Stimulated activated CD8-positive, alpha-beta memory T cell treated with anti-CD3 and anti-CD28 coated beads, Interleukin-12 subunit alpha, Interleukin-12 subunit beta, amount 100 ng/mL, for 24 hours (primary cell): ENCODE results near the gene UBA6.
"Not testable (repeated sequence)": the region's sequence is repeated elsewhere in the genome, so short reads cannot be mapped to it uniquely, and the experiment has no call there.

Experiments
- DNase-seq: peaks from one replicate; pipeline ENCODE4 v3.0.0-alpha.2; 2020; ENCODE audit errors: extremely low read depth

Gene UBA6

GRCh38 chr4:67660418-67660817 lies 40.5 kb downstream of the UBA6 start:
- no peak for DNase-seq

DNA sequence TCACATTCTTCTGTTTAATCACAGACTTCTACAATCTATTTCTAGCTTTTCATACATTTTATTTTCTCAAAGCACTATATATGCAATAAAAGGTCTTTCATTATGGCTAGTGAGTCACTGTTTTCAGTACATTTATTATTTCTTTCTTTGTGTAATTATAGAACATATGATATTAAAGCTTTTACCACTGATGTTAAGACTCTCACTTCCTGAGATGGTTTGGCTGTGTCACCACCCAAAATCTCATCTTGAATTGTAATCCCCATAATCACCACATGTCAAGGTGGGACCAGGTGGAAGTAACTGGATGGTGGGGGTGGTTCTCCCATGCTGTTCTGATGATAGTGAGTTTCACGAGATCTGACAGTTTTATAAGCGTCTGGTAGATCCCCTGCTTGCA lies 41.9 kb downstream of the UBA6 start:
- DNase-seq, result no peak

DNA sequence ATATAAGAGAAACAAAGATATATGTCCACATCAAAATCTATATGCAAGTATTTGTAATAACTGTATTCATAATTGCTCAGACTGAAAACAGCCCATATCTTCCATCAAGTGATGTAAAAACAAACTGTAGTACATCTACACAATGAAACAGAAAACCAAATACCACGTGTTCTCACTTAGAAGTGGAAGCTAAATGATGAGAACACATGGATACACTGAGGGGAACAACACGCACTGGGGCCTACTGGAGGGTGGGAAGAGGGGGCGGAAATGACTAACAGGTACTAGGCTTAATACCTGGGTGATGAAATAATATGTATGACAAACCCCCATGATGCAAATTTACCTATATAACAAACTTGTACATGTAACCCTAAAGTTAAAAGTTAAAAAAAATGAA lies 42.7 kb downstream of the UBA6 start:
- no peak for DNase-seq

DNA sequence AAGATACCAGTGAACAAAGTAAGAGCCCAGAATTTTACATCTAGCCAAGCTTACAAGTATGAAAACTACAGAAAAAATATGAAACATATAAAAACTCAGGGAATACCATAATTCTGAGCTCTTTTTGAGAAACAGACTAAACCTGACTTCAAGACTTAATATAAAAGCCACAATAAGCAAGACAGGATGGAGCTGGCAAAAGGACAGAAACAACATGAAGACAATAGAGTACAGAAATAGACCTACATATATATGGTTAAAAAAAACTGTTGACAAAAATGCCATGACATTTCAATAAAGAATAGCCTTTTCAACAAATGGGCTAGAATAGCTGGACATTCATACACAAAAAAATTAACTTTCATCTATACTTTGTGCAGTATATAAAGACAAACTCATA lies 49.4 kb downstream of the UBA6 start:
- DNase-seq, result no peak

DNA sequence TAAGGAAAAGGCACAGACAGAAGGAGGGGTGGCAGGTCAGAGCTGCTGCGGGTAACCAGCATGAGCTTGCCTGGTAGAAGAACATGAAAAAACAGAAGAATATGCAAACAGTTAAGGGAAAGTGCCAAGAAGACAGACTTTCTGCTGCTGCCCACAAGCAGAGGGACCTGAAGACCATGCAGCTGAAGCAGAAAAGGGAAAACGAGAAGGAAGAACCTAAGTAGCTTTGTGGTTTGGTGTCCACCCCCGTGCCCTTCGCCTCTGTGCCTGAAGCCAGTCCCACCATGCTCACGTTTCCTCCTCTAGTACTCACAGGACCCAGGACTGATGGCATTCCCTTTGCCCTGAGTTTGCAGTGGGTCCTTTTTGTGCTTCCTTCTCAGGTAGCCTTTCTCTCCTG lies 62.8 kb downstream of the UBA6 start:
- DNase-seq, result no peak

- DNase-seq, result not testable (repeated sequence)
These were observed 64.0 kb downstream of the UBA6 start for GRCh38 chr4:67636978-67637377.

DNA sequence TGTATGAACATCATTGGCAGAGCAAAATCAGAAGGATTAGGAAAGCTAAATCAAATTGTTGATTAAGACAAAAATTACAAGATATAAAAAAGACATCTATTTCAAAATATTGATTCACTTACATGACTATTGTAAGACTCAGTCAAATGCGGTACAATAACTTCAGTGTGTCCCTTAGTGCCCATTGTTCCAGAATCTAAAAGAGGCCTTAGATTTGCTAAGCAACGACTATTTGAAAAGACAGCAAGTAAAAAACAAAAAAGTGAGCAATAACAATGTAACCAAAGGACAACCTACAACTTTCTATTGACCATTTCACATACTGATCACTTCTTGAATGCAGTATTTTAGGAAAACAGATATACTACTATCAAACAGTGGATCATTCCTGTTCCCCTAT lies 65.6 kb downstream of the UBA6 start:
- no peak for DNase-seq

GRCh38 chr4:67634741-67635140 lies 66.2 kb downstream of the UBA6 start:
- no peak for DNase-seq

- no peak for DNase-seq
These were observed 68.5 kb downstream of the UBA6 start for GRCh38 chr4:67632492-67632891.

GRCh38 chr4:67624939-67625338 lies 76.0 kb downstream of the UBA6 start:
- no peak for DNase-seq

GRCh38 chr4:67616478-67616877 lies 84.5 kb downstream of the UBA6 start:
- no peak for DNase-seq

GRCh38 chr4:67615119-67615518 lies 85.8 kb downstream of the UBA6 start:
- DNase-seq, result no peak

- DNase-seq, result no peak
These were observed 86.8 kb downstream of the UBA6 start for GRCh38 chr4:67614186-67614585.

DNA sequence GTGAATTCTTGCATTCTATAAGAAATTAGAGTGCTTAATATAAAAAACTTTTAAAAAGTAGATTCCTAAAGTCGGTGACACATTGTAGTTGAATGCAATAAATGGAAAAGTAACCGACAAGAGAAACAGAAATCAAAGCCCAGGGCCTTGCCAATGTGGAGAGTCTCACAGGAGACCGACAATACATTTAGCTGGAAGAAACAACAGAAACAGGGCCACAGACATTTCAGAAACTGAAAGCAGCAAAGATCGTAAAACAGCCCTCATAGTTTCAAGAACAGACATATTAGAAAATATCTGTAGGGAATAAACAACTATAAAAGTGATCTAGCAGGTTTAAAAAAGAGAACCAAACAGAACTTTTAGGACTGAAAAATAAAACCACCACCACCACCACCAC lies 92.9 kb downstream of the UBA6 start:
- DNase-seq, result no peak

- DNase-seq, result no peak
These were observed 96.2 kb downstream of the UBA6 start for GRCh38 chr4:67604749-67605148.

DNA sequence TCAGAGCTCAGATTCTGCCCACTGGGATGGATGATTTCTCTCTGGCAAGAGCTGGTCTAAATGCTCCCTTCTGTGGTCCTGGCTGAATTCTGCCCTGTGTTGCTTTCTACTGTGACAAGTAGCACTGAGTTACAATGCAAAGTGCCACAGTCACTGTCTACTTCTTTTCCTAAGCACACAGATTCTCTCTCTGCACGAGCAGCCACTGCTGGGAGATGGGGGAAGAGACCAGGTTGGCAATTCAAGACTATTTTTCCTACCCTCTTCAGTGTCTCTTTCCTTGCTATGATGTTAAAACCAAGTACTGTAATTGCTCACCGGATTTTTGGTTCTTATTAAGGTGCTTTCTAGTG lies 97.0 kb downstream of the UBA6 start:
- DNase-seq, result no peak

GRCh38 chr4:67603310-67604028 lies 97.5 kb downstream of the UBA6 start:
- DNase-seq, result no peak

DNA sequence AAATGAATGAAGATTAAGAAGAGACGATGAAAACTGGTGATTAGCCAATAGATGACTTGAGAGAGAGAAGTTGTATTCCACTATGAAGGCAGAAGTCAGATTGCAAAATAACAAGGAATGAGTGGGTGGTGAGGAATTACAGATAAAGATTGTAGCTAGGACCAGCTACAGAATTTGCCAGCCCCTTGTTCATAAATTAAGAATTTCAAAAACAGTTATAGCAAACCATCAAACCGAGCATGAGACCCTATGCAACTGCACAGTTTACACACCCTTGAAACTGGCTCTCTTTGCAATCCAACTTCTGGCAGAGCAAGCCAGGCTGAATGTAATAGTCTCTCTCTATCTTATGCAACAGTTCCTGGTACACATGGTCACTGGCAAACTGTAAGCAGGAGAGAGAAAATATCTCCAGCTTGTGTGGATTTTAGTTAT lies 107.2 kb downstream of the UBA6 start:
- DNase-seq, result no peak

DNA sequence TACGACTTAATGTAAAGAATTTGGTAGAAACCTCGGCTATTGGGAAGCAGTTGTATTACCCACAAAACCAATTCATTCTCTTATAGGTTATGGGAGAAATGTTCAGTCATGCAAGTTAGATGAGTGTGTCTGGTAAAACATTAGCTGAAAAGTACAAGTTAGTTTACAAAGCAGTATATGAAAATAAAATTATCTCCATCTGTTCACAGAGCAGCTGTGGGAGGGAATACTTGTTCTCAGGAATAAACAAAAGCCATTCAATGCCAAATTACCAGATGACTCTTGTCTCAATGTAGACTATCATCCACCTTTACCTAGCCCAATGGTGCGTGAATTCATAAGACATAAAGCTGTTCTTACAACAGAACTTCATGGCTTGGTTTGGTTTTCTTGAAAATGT lies 113.8 kb downstream of the UBA6 start:
- DNase-seq, result no peak

GRCh38 chr4:67584496-67584895 lies 116.5 kb downstream of the UBA6 start:
- DNase-seq, result no peak

- DNase-seq, result no peak
These were observed 119.0 kb downstream of the UBA6 start for GRCh38 chr4:67581913-67582312.

DNA sequence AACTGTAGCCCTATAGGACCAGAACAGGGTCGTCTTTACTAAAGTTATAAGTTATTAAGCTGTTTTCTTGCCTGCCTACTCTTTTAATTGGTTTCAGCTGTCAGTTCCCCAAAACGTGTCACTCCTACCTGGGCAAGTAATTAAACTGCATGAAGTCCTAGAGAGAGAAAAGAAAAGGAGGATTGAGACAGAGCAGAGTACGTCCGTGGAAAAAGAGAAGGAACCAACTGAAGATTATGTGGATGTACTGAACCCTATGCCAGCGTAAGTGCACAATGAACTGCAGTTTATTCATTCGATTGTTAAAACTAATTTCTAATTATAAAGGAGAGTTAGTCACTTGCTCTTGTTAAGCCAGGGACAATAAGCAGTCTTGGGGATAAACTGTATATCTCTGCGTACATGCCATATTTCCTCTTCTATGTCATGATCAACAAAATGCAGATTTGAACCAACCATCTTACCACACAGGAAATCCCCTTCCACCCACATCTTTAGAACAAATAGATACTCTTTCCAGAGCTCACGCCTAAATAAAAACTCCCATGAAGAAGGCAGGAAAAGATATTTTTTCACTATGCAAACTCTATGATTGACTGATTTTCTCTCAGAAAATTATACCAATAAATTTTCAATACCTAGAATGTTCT lies 119.6 kb downstream of the UBA6 start:
- DNase-seq, result no peak

DNA sequence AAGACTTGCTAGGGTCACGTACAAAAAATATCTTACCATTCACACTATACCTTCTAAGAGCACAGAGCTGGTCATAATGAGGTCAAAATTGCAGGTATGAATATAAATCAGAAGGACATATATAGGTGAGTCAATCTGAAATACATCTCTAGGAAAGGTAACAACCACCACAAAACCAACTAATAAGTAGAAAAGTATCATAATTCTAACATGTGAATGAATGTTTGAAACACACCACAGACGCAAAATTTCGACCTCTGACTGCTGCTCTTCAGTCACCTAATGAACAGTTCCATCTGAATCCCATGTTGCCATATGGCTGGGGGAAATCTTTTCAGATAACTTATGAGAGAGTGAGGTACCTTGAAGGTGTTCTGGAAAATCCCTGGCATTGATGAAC lies 120.4 kb downstream of the UBA6 start:
- no peak for DNase-seq

DNA sequence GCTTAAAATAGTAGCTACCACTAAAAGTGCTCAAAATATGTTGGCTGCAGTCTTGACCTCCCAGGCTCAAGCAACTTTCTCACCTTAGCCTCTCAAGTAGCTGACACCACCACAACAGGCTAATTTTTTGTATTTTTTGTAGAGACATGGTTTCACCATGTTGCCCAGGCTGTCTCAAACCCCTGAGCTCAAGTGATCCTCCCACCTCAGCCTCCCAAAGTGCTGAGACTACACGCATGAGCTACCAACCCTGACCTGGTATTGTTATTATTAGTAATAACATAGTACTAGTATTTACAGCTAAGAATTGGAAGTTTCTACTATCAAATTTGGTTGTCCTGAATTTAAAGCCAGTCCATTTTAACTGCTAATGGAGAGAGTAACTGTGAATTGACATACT lies 124.4 kb downstream of the UBA6 start:
- DNase-seq, result no peak
